ENCODE data around the gene SIN3B. TPM values are rescaled to one million over a fixed set of nuclear protein-coding genes. Genes with fewer than 3 reads are reported as not detected.

SIN3B gene
- total and polyA plus RNA-seq, 9 of the 15 experiments (the other 6 are each of a cell fraction or from before 2014, with no cell fraction given), result 0.51 to 34.2 (median 14.3) TPM

- TF ChIP-seq THAP12 (CRISPR knock-in tag; IDR thresholded peaks at IDR 0.05) (peak; percentile 75; the same call in 1 of the 2 replicates), ETV5 (CRISPR knock-in tag; IDR thresholded peaks at IDR 0.05; ENCODE audit: low read depth) (peak; percentile 55), JUNB (CRISPR knock-in tag; conservative IDR thresholded peaks at IDR 0.05) (0 out of 2 replicates have a peak, but pooled peaks have one; percentile 29), TFE3 (CRISPR knock-in tag; IDR thresholded peaks at IDR 0.05) (no peak; the same call in 1 of the 2 replicates), ZC3H11A (IDR thresholded peaks at IDR 0.05; ENCODE audit: low read depth, low read length) (no peak), ZFP91 (CRISPR knock-in tag; IDR thresholded peaks at IDR 0.05) (no peak), PHF20 (IDR thresholded peaks at IDR 0.05; ENCODE audit: partially characterized antibody) (no peak), RREB1 (CRISPR knock-in tag; IDR thresholded peaks at IDR 0.05) (peak; percentile 13; the same call in 1 of the 2 replicates), ZFP30 (CRISPR knock-in tag; IDR thresholded peaks at IDR 0.05; ENCODE audit: borderline replicate concordance) (no peak), THAP7 (CRISPR knock-in tag; IDR thresholded peaks at IDR 0.05) (no peak), XRCC5 (IDR thresholded peaks at IDR 0.05; ENCODE audit: low read depth, low read length) (no peak), SIN3B (IDR thresholded peaks at IDR 0.05; ENCODE audit: low read depth) (no peak), SPI1 (IDR thresholded peaks at IDR 0.05; ENCODE audit: borderline replicate concordance, low read depth, low read length) (no peak), STAT5B (CRISPR knock-in tag; IDR thresholded peaks at IDR 0.05) (no peak), CBFA2T3 (IDR thresholded peaks at IDR 0.05) (no peak; the same call in 1 of the 2 replicates), ZNF778 (CRISPR knock-in tag; IDR thresholded peaks at IDR 0.05) (no peak)
These were observed 60.8 kb downstream of the SIN3B start (continued) for GRCh38 chr19:16889883-16890460.
